IgD-negative memory B cell (primary cell): ENCODE results near the gene KCNG2. TPM values are rescaled to one million over a fixed set of nuclear protein-coding genes. Genes with fewer than 3 reads are reported as not detected.

Source experiments
- H3K27ac Mint-ChIP-seq, 3 donors: one replicate each; pipeline ENCODE4 v1.8.0; 2020 to 2022; ENCODE audit warnings: mild to moderate bottlenecking in 3 of 3, mixed read lengths in 3 of 3, moderate library complexity in 1 of 3
- H3K27me3 Mint-ChIP-seq: one replicate; pipeline ENCODE4 v1.8.0; 2021; ENCODE audit warnings: mixed read lengths
- H3K36me3 Mint-ChIP-seq: one replicate; pipeline ENCODE4 v1.8.0; 2020; ENCODE audit warnings: mild to moderate bottlenecking, mixed read lengths
- H3K4me1 Mint-ChIP-seq, 3 donors: one replicate each; pipeline ENCODE4 v1.8.0; 2020 to 2022; ENCODE audit warnings: mixed read lengths in 3 of 3, mild to moderate bottlenecking in 1 of 3
- H3K4me3 Mint-ChIP-seq, 4 donors: one replicate each; pipeline ENCODE4 v1.8.0; 2020 to 2022; ENCODE audit warnings: mild to moderate bottlenecking in 4 of 4, mixed read lengths in 4 of 4, moderate library complexity in 3 of 4
- H3K9me3 Mint-ChIP-seq, 3 donors: one replicate each; pipeline ENCODE4 v1.8.0; 2020 to 2021; ENCODE audit warnings: mixed read lengths in 3 of 3, mild to moderate bottlenecking in 1 of 3
- polyA plus RNA-seq: library from polyadenylated mRNA; unstranded; fragments of 300-500 nt; fragmentation: Illumina TruSeq; gene quantifications from one replicate; pipeline ENCODE4 v1.2.3, GENCODE V29; 2021

The KCNG2 gene
- polyA plus RNA-seq, 1 donor from 2014 or later = not detected

- Mint-ChIP-seq H3K4me3 (no peak overlapping the region), H3K36me3 (no peaks in the 10 kb centered on the region), H3K27ac (no peak overlapping the region), H3K27me3 (peaks cover 48% of the 10 kb centered on the region), H3K9me3 (peaks cover 0 to 2% (median 0%) of the 10 kb centered on the region in 3 donors), H3K4me1 (peaks cover 7 to 10% (median 10%) of the 10 kb centered on the region in 3 donors)
Observed at GRCh38 chr18:79786786-79787526, 10.8 kb upstream of the KCNG2 start.

DNA sequence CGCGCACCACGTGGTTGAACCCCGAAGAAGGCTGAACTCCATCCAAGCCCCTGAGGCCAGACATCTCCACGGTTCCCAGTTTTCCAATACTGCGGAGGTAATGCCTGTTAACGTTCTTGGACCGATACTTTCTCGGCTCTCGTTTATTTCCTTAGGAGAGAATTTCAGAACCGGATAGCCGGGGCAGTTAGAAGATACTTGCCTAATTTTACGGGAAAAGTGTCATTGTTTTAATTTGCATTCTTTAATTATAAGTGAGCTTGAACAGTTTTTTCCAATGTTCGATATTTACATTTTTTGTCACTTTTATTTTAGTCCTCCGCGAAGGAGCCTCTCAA is 10.2 kb upstream of the KCNG2 start:
- Mint-ChIP-seq H3K4me1 (peaks cover 10 to 14% (median 12%) of the 10 kb centered on the region in 3 donors), H3K27me3 (peaks cover 50% of the 10 kb centered on the region), H3K4me3 (peak overlapping the region in 2 of 4 donors; percentile 17), H3K9me3 (peaks cover 0 to 2% (median 0%) of the 10 kb centered on the region in 3 donors), H3K36me3 (no peaks in the 10 kb centered on the region), H3K27ac (no peak overlapping the region)

DNA sequence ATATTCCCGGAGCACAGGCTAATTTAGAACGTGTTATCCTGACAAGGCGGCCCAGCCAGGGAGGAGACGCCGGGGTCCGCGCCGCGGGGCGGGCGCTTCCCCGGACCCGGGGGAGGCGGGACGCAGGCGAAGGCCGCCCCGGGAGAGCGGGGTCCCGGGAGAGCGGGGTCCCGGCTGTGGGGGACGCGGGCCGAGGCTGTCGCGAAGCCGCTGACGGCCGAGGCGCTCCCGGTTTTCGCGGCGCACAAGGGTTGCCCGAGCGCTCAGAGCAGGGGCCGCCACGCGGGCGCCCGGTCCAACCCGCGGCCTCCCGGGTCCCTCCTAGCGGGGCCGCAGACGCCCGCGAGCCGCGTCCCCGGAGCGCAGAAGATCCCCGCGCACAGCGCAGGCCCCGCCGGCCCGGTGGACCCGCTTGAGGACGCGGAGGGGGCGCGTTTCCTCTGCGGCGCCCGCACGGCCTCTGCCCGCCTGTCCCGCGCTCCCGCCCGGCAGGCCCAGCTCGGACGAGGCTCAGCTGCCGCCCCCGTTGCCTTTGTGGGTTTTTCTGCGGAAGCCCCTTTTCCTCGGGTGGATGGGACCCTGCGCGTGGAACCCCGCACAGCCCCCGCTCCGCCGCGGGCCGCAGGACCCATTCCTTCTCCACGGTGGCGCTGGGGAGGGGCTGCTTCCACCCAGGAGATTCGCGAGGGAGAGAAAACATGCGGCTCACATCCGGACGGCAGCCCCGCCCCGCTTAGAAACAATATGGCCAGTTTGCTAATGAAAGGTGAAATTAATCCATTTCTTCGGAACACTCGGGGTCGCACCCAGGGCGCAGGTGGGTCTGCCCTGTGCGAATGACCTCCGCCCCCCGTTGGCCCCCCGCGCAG is 9.6 kb upstream of the KCNG2 start:
- peak overlapping the region in 2 of 4 donors; percentile 17 for H3K4me3 Mint-ChIP-seq
- peaks cover 13 to 19% (median 16%) of the 10 kb centered on the region in 3 donors for H3K4me1 Mint-ChIP-seq

GRCh38 chr18:79788734-79789085 is 9.0 kb upstream of the KCNG2 start:
- peaks cover 55% of the 10 kb centered on the region for H3K27me3 Mint-ChIP-seq
- H3K4me3 Mint-ChIP-seq = no peak overlapping the region
- H3K4me1 Mint-ChIP-seq = peaks cover 13 to 19% (median 16%) of the 10 kb centered on the region in 3 donors
- H3K27ac Mint-ChIP-seq = no peak overlapping the region
- H3K36me3 Mint-ChIP-seq = no peaks in the 10 kb centered on the region
- H3K9me3 Mint-ChIP-seq = peaks cover 0 to 2% (median 0%) of the 10 kb centered on the region in 3 donors

More for the DNA sequence above, 9.6 kb upstream of the KCNG2 start:
- Mint-ChIP-seq H3K9me3 (peaks cover 0 to 2% (median 0%) of the 10 kb centered on the region in 3 donors), H3K36me3 (no peaks in the 10 kb centered on the region), H3K27ac (no peak overlapping the region), H3K27me3 (peaks cover 55% of the 10 kb centered on the region)

- Mint-ChIP-seq H3K4me3 (peak overlapping the region in 1 of 4 donors; percentile 50), H3K4me1 (peaks cover 13 to 19% (median 16%) of the 10 kb centered on the region in 3 donors), H3K36me3 (no peaks in the 10 kb centered on the region), H3K9me3 (no peaks in the 10 kb centered on the region), H3K27me3 (peaks cover 53% of the 10 kb centered on the region), H3K27ac (no peak overlapping the region)
Observed at GRCh38 chr18:79789091-79789891, 8.4 kb upstream of the KCNG2 start.

DNA sequence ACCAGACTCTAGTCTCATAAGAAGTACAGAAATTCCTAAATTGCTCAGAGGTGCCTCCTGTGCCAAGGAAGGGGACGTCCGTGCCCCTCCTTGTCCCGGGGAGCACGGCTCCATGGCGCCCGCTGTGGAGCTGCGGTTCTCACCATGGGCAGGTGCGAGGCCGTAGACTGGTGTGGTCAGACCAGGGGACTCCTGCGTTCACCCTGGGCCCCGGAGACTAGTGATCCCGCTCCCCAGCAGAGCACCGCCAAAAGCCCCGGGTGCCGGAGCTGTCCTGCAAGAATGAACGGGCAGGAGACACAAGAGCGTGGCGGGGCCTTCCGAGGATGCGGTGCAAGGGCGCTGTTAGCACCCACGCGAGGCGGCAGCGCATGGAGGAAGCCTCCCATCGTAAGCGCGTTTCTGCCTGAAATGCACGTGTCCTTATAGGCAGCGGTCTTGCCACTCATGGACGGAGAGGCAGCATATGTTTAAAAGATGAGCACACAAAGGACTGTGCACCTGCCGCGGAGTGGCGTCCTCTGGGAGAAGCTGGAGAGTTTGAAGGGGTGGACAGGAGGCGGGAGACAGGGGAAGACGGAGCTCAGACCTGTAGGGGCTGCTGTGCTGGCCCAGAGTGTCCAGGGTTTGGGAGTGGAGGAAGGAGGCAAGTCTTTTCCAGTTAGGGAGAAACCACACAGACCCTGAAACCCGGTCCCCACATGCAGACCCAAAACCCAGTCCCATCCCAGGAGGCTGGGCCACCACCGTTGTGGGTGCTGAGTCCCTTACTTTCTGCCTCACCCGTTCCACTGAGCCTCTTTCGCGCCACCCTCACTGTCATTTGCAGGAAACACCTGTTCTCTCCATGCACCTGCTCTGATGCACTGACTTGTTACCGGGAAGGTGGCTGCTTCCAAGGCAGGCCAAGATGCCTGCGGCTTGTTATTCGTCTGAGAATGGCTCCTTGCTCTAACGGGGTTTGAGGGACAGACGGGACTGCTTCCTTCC is 7.5 kb upstream of the KCNG2 start:
- Mint-ChIP-seq H3K4me1 (peaks cover 13 to 17% (median 16%) of the 10 kb centered on the region in 3 donors), H3K9me3 (no peaks in the 10 kb centered on the region), H3K4me3 (no peak overlapping the region), H3K36me3 (no peaks in the 10 kb centered on the region), H3K27me3 (peaks cover 52% of the 10 kb centered on the region), H3K27ac (no peak overlapping the region)

DNA sequence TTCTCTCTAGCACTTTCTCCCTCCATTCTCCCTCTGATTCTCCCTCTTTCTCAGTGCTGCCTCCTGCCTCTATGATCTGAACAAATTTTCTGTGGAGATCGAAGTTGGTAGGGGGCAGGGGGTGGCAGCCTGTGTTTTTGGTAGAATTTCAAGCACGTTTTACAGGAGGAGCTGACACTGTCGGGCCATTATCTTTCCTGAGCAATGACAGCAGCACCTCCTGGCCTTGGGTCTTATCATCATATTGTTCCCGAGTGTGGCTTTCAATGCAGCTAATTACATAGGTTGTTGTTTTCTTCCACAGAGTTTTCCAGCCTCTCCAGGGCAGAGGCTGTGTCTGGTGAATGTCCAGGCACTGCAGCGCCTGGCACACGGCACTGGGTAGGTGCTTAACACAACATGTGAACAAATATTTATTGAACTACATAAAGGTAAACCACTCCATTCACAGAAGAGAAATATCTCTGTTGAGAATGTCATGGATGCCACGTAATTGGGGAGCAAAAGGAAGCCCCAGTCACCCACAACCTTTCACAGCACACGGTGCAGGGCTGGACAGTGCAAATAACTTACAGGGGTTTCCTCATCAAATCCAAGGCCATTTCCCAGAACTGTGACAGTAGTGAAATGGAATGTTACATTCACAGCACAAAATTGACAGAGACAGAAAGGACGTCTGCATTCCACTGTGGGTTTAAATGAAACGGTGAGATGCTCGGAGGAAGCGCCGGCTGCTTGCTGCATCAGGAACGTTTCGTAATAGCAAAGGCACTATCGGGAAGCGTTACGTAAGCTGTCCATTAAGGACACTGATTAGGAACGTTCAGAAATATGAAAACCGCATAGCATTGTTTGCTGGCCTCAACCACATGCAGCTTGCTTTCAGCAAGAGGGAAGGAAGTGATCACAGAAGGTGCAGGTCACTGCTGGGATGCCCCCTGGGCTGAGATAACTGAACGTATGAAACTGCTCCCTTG is 6.5 kb upstream of the KCNG2 start:
- Mint-ChIP-seq H3K4me1 (peaks cover 13 to 17% (median 17%) of the 10 kb centered on the region in 3 donors), H3K9me3 (no peaks in the 10 kb centered on the region), H3K36me3 (no peaks in the 10 kb centered on the region), H3K27ac (peak overlapping the region in 1 of 3 donors; percentile 32), H3K27me3 (peaks cover 49% of the 10 kb centered on the region), H3K4me3 (peak overlapping the region in 1 of 4 donors; percentile 58)

DNA sequence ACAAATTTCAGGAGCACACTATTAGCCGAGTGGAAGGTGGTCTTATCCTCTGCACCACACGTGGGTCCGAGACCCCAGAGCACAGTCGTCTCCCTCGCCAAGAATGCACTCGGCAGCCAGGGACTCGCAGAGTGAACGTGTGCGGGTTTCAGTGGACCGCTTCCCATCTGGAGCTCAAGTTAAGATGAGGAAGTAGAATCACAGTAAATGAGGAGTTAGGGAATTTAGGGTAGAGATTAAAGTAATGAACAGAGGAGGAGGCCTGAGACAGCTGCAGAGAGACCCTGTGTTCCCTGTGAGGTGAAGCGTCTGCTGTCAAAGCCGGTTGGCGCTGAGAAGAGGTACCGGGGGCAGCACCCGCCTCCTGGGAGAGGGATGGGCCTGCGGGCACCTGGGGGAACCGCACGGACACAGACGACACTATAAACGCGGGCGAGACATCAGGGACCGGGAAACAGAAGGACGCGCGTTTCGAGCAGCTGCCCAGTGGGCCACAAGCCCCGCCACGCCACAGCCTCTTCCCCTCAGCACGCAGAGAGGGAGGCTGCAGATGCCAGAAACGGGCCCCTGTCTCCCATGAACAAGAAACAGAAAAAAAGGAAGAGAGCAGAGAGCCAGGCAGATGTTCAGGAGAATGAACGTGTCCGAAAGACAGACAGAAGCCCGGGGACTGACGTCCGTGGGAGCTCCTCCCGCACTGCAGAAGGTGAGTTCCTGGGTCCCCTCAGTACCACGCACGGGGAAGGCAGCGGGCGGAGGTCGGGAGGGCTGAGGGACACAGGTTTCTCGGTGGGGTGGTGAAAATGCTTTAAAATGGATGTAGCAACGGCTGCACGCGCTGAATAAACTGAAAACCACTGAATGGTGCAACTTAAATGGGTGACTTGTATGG is 5.4 kb upstream of the KCNG2 start:
- H3K27me3 Mint-ChIP-seq = peaks cover 44% of the 10 kb centered on the region

GRCh38 chr18:79792988-79793355 is 4.8 kb upstream of the KCNG2 start:
- Mint-ChIP-seq H3K27ac (no peak overlapping the region), H3K4me1 (peaks cover 15 to 21% (median 20%) of the 10 kb centered on the region in 3 donors), H3K36me3 (no peaks in the 10 kb centered on the region), H3K27me3 (peaks cover 42% of the 10 kb centered on the region), H3K9me3 (no peaks in the 10 kb centered on the region), H3K4me3 (peak overlapping the region in 2 of 4 donors; percentile 14 to 75)

More for the DNA sequence above, 5.4 kb upstream of the KCNG2 start:
- Mint-ChIP-seq H3K4me1 (peaks cover 14 to 20% (median 19%) of the 10 kb centered on the region in 3 donors), H3K9me3 (no peaks in the 10 kb centered on the region), H3K4me3 (peak overlapping the region in 2 of 4 donors; percentile 14 to 75), H3K36me3 (no peaks in the 10 kb centered on the region), H3K27ac (no peak overlapping the region)

- no peaks in the 10 kb centered on the region for H3K36me3 Mint-ChIP-seq
- peaks cover 44% of the 10 kb centered on the region for H3K27me3 Mint-ChIP-seq
- H3K4me3 Mint-ChIP-seq = peak overlapping the region in 3 of 4 donors; percentile 14 to 64 (median 63)
- no peak overlapping the region for H3K27ac Mint-ChIP-seq
- H3K4me1 Mint-ChIP-seq = peaks cover 20 to 30% (median 27%) of the 10 kb centered on the region in 3 donors
- no peaks in the 10 kb centered on the region for H3K9me3 Mint-ChIP-seq
Observed at GRCh38 chr18:79794846-79795245, 2.9 kb upstream of the KCNG2 start.

DNA sequence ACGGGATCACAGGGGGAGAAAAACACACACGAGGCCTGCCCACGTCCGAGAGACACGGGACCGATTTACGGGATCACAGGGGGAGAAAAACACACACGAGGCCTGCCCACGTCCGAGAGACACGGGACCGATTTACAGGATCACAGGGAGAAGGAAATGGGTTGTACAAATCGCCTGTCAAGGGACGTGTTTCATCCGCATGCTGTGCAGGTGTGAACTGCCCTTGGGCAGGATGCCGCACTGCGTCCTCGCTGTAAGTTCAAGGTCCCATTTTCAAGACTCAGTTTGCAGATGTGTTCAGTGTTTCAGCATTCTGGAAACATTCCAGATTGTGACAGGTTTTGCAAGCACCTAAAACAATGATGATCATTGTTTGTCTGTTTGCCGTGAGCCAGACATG is 2.3 kb upstream of the KCNG2 start:
- H3K27ac Mint-ChIP-seq = no peak overlapping the region
- H3K36me3 Mint-ChIP-seq = no peaks in the 10 kb centered on the region
- H3K9me3 Mint-ChIP-seq = no peaks in the 10 kb centered on the region
- H3K27me3 Mint-ChIP-seq = peaks cover 40% of the 10 kb centered on the region
- H3K4me3 Mint-ChIP-seq = no peak overlapping the region
- H3K4me1 Mint-ChIP-seq = peaks cover 19 to 29% (median 28%) of the 10 kb centered on the region in 3 donors

DNA sequence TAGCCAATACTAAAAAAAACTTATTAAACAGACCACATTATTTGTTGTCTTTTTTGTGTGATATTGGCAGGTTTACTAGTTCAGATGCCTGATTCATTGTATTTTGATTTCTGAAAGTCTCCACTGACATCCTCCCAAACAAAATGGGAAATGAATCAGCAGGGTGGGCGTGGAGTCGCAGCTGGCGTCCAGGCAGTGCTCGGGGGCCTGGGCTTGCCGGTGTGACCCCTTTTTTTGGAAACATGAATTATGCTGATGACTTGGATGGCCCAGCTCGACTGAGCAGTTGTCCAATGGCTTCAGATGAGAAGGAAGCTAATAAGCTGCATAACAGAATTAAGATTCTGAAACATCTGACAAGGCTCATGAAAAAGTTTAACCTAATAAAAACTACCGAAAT is 1.7 kb upstream of the KCNG2 start:
- H3K27me3 Mint-ChIP-seq = peaks cover 36% of the 10 kb centered on the region

More for the DNA sequence above, 1.7 kb upstream of the KCNG2 start:
- no peaks in the 10 kb centered on the region for H3K36me3 Mint-ChIP-seq
- no peak overlapping the region for H3K4me3 Mint-ChIP-seq
- peaks cover 19 to 29% (median 27%) of the 10 kb centered on the region in 3 donors for H3K4me1 Mint-ChIP-seq
- H3K9me3 Mint-ChIP-seq = no peaks in the 10 kb centered on the region
- no peak overlapping the region for H3K27ac Mint-ChIP-seq
